ENCODE measurements around the gene MYH11. TPM values are rescaled to one million over a fixed set of nuclear protein-coding genes. Genes with fewer than 3 reads are reported as not detected.
A peak's percentile ranks its signal among the peaks of the same experiment; 100 is the strongest.
"Not testable (repeated sequence)": the region's sequence is repeated elsewhere in the genome, so short reads cannot be mapped to it uniquely, and the experiment has no call there.

The MYH11 gene
- total and polyA plus RNA-seq, 2 donors (not counting 1 experiment from before 2014, with no cell fraction given) = 1.3 to 14.5 TPM

DNA sequence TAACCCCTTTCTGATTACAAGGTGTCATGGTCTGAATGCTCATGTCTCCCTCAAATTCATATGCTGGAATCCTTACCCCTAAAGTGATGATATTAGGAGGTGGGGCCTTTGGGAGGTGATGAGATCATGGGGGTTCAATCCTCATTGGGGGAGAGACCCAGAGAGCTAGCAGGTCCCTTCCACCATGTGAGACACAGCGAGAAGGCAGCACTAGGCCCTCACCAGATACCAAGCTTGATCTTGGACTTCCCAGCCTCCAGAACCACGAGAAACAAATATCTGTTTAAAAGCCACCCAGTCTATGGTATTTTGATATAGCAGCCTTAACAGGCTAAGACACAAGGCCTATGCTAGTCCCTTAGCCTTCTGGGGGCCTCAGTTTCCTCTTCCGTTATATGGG is 45.9 kb downstream of the MYH11 start:
- no peaks in the 10 kb centered on the region for H3K36me3 ChIP-seq (ENCODE audit: control insufficient read depth, insufficient read depth, low read length)
- H4K20me1 ChIP-seq (ENCODE audit: control insufficient read depth, extremely low read depth, insufficient read depth, low read length) = no peaks in the 10 kb centered on the region
- H2AFZ ChIP-seq (ENCODE audit: low read length) = no peak overlapping the region
- H3K9me3 ChIP-seq (ENCODE audit: control insufficient read depth, insufficient read depth, low read depth, low read length) = no peaks in the 10 kb centered on the region
- no peaks in the 10 kb centered on the region for H3K79me2 ChIP-seq (ENCODE audit: control insufficient read depth, insufficient read depth, low read length)
- no peak overlapping the region for H3K9ac ChIP-seq (ENCODE audit: insufficient read depth, low read length)
- TF ChIP-seq, protein P1, sequence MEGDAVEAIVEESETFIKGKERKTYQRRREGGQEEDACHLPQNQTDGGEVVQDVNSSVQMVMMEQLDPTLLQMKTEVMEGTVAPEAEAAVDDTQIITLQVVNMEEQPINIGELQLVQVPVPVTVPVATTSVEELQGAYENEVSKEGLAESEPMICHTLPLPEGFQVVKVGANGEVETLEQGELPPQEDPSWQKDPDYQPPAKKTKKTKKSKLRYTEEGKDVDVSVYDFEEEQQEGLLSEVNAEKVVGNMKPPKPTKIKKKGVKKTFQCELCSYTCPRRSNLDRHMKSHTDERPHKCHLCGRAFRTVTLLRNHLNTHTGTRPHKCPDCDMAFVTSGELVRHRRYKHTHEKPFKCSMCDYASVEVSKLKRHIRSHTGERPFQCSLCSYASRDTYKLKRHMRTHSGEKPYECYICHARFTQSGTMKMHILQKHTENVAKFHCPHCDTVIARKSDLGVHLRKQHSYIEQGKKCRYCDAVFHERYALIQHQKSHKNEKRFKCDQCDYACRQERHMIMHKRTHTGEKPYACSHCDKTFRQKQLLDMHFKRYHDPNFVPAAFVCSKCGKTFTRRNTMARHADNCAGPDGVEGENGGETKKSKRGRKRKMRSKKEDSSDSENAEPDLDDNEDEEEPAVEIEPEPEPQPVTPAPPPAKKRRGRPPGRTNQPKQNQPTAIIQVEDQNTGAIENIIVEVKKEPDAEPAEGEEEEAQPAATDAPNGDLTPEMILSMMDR (conservative IDR thresholded peaks at IDR 0.05 in 1 of 2, IDR thresholded peaks at IDR 0.05 in 1 of 2; ENCODE audit: low read depth in 1 of 2, low read length in 2 of 2) = no peak
- no peak for TF ChIP-seq EZH2 (IDR thresholded peaks at IDR 0.05; ENCODE audit: low read length, missing control alignments)
- no peak overlapping the region for H3K4me2 ChIP-seq (ENCODE audit: extremely low read depth, insufficient read depth, low read length)
- H3K27me3 ChIP-seq (ENCODE audit: control insufficient read depth, insufficient read depth, low read length) = peaks cover 4% of the 10 kb centered on the region
- H3K4me1 ChIP-seq (ENCODE audit: control insufficient read depth, extremely low read depth, insufficient read depth, low read length) = peaks cover 10% of the 10 kb centered on the region
- no peak overlapping the region for H3K4me3 ChIP-seq (replicated peaks in 1 of 4; ENCODE audit: control extremely low read depth in 1 of 4, insufficient read depth in 1 of 4, low read depth in 3 of 4, low read length in 4 of 4)
- no peak overlapping the region for H3K27ac ChIP-seq (ENCODE audit: insufficient read depth, low read length)
- no peak for DNase-seq (ENCODE audit: low read depth in 2 of 2)

DNA sequence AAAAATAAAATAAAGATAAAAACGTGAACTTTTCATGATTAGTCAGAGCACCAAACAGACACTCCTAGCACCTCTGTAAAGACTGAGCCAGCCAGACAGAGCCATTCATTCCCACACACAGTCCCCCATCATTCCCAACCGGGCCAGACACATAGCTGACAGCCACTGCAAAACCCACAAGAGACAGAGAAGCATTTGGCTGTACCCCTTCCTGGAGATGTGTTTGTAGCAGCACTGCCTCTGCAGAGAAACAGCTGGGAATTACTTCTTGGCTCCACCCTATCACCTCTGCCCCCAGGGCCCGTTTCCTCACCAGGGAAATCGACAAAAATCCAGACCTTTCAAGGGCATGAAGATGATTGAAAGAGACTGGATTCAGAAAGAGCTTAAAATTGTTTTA is 46.4 kb downstream of the MYH11 start:
- H3K27ac ChIP-seq (ENCODE audit: insufficient read depth, low read length) = no peak overlapping the region
- H3K9ac ChIP-seq (ENCODE audit: insufficient read depth, low read length) = no peak overlapping the region
- TF ChIP-seq, protein P1 (conservative IDR thresholded peaks at IDR 0.05 in 1 of 2, IDR thresholded peaks at IDR 0.05 in 1 of 2; ENCODE audit: low read depth in 1 of 2, low read length in 2 of 2) = no peak
- TF ChIP-seq EZH2 (IDR thresholded peaks at IDR 0.05; ENCODE audit: low read length, missing control alignments) = no peak
- peak in 1 of 2 donors; percentile 36 for DNase-seq (ENCODE audit: low read depth in 2 of 2)
- no peaks in the 10 kb centered on the region for H3K36me3 ChIP-seq (ENCODE audit: control insufficient read depth, insufficient read depth, low read length)
- H3K79me2 ChIP-seq (ENCODE audit: control insufficient read depth, insufficient read depth, low read length) = no peaks in the 10 kb centered on the region
- no peak overlapping the region for H3K4me2 ChIP-seq (ENCODE audit: extremely low read depth, insufficient read depth, low read length)
- peaks cover 10% of the 10 kb centered on the region for H3K4me1 ChIP-seq (ENCODE audit: control insufficient read depth, extremely low read depth, insufficient read depth, low read length)
- no peak overlapping the region for H3K4me3 ChIP-seq (replicated peaks in 1 of 4; ENCODE audit: control extremely low read depth in 1 of 4, insufficient read depth in 1 of 4, low read depth in 3 of 4, low read length in 4 of 4)
- H3K27me3 ChIP-seq (ENCODE audit: control insufficient read depth, insufficient read depth, low read length) = peaks cover 2% of the 10 kb centered on the region
- no peak overlapping the region for H2AFZ ChIP-seq (ENCODE audit: low read length)
- H4K20me1 ChIP-seq (ENCODE audit: control insufficient read depth, extremely low read depth, insufficient read depth, low read length) = no peaks in the 10 kb centered on the region
- H3K9me3 ChIP-seq (ENCODE audit: control insufficient read depth, insufficient read depth, low read depth, low read length) = no peaks in the 10 kb centered on the region

DNA sequence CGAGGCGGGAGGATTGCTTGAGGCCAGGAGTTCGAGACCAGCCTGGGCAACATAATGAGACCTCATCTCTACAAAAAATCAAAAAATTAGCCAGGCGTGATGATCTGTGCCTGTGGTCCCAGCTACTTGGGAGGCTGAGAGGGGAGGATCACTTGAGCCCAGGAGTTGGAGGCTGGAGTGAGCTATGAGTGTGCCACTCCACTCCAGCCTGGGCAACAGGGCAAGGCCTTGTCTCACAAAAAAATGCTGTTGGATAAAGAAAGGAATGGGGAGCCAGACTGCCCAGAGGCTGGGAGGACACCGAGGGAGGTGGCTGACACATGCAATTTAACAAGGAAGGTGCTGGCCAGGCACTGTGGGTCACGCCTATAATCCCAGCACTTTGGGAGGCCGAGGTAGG is 47.5 kb downstream of the MYH11 start:
- not testable (repeated sequence) for H3K27me3 ChIP-seq (ENCODE audit: control insufficient read depth, insufficient read depth, low read length); H3K79me2 ChIP-seq (ENCODE audit: control insufficient read depth, insufficient read depth, low read length); DNase-seq (ENCODE audit: low read depth in 2 of 2); H2AFZ ChIP-seq (ENCODE audit: low read length); H3K9ac ChIP-seq (ENCODE audit: insufficient read depth, low read length); H3K9me3 ChIP-seq (ENCODE audit: control insufficient read depth, insufficient read depth, low read depth, low read length); H4K20me1 ChIP-seq (ENCODE audit: control insufficient read depth, extremely low read depth, insufficient read depth, low read length); H3K4me3 ChIP-seq (replicated peaks in 1 of 4; ENCODE audit: control extremely low read depth in 1 of 4, insufficient read depth in 1 of 4, low read depth in 3 of 4, low read length in 4 of 4); H3K27ac ChIP-seq (ENCODE audit: insufficient read depth, low read length); H3K4me1 ChIP-seq (ENCODE audit: control insufficient read depth, extremely low read depth, insufficient read depth, low read length); H3K36me3 ChIP-seq (ENCODE audit: control insufficient read depth, insufficient read depth, low read length); H3K4me2 ChIP-seq (ENCODE audit: extremely low read depth, insufficient read depth, low read length)

Data from fibroblast of lung (primary cell).